CD4-positive, alpha-beta T cell treated with Interleukin-17A for 4 hours (primary cell): ENCODE measurements around the gene XIRP1.
"Not testable (repeated sequence)": the region's sequence is repeated elsewhere in the genome, so short reads cannot be mapped to it uniquely, and the experiment has no call there.

Experiments
- DNase-seq: peaks from one replicate; pipeline ENCODE4 v3.0.0-alpha.2; 2020; ENCODE audit warnings: mixed read lengths

XIRP1 gene

GRCh38 chr3:39192490-39193092 is at the start of gene XIRP1:
XIRP1 (minus strand) TSS chr3:39192595; CDS start chr3:39189445, 3,150 bp downstream.
- no peak for DNase-seq

GRCh38 chr3:39241561-39241960 is 49.2 kb upstream of the XIRP1 start:
- DNase-seq, result no peak

DNA sequence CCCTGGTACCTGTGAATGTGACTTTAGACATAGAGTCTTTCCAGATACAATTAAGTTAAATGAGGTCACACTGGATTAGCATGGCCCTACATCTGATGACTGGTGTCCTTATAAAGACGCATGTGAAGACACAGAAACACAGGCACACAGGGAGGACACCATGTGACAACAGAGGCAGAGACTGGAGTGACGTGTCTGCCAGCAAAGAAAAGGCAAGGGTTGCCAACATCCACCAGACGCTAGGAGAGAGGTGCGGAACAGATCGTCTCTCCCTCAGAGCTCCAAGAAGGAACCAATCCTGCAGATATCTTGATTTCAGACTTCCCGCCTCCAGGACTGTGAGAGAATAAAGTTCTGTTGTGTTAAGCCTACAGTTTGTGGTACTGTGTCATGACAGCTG is 44.6 kb upstream of the XIRP1 start:
- no peak for DNase-seq

DNA sequence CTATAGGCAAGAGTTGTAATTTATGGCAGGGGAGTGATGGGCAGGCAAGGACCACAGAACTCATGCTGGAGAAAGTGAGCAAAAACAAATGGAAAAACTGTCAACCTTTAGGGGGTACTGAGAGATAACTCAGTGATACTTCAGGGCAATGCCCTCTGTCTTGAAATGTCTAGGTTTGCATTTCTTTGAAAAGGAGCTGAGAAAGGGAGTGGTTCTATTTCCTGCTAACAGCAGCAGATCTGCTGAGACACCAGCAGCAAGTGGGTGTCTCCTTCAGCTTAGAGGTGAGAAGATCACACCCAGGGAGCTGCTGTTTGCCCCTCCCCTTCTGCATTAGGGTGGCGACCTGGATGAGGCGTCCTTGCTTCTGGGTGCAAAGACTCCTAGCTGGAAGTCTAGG is 42.3 kb upstream of the XIRP1 start:
- DNase-seq, result peak; percentile 21

- no peak for DNase-seq
Observed at GRCh38 chr3:39232859-39233258, 40.5 kb upstream of the XIRP1 start.

DNA sequence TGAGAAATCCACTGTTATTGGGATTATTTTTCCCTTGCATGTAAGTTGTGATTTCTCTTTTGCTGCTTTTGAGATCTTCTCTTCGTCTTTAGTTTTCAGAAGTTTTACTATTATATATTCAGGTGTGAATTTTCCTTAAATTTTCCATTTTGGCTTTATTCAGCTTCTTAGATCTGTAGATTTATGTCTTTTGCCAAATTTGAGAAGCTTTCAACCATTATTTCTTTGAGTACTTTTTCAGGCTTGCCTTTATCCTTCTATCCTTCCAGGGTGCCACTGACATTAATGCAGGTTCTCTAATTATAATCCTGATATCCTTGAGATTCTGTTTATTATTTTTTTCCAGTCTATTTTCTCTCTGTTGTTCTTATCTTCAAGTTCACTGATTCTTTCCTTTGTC is 38.1 kb upstream of the XIRP1 start:
- DNase-seq, result no peak

DNA sequence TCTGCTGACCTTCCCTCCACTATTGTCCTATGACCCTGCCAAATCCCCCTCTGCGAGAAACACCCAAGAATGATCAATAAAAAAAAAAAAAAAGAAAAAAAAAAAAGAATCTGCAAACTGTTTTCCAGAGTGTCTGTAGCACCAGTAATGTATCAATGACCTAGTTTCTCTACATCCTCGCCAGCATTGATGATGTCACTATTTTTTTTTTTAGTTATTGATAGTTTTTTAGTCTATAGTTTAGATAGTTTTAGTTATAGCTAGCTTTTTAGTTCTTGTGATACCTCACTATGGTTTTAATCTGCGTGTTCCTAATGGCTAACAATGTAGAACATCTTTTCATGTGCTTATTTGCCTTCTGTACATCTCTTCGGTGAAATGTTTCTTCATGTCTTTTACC is 36.1 kb upstream of the XIRP1 start:
- no peak for DNase-seq

- DNase-seq, result not testable (repeated sequence)
Observed at GRCh38 chr3:39227596-39227995, 35.2 kb upstream of the XIRP1 start.

DNA sequence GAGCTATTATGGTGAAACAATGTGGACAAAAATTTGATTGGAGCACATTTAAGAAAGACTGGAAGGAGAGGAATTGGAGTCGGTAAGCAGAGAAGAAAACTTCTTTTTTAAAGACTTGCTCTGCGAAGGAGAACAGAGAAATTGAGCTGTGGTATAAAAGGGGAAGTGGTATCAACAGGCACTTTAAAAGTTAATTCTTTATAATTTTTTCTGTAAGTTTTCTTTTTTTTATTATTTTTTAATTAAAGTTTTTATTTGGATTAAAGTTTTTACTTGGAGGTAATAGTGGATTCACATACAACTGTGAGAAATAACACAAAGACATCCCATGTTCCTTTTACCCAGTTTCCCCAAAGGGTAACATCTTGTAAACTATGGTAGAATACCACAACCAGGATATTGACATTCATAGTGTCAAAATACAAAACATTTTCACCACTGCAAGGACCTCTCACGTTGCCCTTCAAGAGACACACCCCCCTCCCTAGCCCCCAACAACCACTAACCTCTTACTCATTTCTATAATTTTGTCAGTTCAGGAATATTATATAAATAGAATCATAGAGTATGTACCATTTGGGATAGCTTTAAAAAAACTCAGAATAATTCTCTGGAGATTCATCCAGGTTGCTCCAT is 33.8 kb upstream of the XIRP1 start:
- no peak for DNase-seq

- no peak for DNase-seq
Observed at GRCh38 chr3:39224288-39224687, 31.9 kb upstream of the XIRP1 start.

DNA sequence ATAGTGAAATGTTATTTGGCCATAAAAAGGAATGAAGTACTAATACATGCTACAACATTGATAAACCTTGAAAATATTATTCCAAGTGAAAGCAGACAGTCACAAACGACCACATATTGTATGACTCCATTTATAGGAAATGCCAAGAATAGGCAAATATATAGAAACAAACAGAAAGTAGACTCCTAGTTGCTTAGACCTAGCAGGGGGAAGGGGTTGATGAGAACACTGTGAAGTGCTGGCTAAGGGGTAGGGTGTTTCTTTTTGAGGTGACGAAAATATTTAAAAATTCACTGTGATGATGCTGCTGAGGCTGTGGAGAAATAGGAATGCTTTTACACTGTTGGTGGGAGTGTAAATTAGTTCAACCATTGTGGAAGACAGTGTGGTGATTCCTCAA is 30.5 kb upstream of the XIRP1 start:
- DNase-seq, result no peak

- DNase-seq, result no peak
Observed at GRCh38 chr3:39222462-39222861, 30.1 kb upstream of the XIRP1 start.

DNA sequence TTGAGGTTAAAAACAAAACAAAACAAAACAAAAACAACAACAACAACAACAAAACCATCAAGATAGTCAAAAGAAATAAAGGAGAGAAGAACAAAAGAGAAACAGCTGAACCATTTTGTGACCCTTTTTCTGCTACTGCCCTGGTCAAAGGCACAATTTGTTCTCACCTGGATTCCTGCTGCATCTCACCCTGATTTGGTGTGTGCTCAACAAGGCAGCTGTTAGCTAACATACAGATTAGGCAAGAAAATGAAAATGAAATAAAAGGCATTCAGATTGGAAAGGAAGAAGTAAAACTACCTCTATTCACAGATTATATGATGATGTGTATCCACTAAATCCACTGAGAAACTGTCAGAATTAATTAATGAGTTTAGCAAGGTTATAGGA is 28.7 kb upstream of the XIRP1 start:
- no peak for DNase-seq

DNA sequence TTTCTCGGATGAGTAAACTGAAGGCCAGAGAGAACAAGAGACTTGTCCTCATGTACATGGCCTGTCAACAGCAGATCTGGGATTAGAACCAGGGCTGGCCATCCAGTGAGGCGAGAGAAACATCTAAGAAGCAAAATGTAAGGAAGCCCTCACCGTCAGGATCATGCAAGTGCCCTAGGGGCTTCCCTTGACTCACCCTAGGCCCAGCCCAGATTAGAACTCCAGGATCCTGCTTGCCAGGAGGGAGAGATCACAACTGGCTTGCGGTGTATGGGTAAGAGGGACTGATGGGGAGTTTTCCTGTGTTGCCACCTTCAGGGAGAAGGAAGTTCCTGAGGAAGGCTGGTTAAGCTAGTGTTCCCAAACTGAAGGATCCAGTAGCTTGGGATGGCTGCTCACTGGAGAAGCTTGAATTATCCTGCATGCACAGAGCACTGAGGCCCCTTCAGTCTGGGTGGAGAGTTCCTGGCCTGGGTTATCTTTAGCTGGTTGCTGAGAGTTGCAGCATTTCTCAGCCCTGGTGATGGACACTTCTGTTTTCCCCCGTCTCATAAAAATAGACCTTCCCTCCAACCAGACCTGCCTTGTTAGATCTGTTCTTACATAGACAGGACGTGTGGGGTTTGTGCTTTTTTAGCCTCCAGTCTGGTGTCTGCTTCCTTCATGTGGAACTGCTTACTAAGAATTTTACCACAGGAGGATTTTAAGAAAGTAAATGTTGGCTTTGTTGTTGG is 28.2 kb upstream of the XIRP1 start:
- no peak for DNase-seq

DNA sequence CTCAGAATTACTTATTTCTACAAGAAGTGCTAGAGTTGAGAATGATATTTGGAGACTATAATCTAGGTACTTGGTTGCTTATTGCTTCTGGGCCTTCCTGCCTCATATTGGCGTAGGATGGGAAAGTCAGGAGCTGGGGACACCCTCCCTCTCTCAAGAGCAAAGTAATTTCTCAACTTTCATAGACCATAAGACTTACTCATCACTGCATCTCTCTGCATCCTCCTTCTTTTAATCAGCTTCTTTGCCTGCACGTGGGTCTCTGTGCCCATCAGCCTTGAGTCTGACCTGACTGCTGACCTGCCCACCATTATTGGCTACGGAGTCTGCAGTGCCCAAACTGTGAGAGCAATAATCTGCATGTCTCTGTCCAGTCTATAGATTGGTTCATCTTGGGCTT is 27.3 kb upstream of the XIRP1 start:
- DNase-seq, result no peak

DNA sequence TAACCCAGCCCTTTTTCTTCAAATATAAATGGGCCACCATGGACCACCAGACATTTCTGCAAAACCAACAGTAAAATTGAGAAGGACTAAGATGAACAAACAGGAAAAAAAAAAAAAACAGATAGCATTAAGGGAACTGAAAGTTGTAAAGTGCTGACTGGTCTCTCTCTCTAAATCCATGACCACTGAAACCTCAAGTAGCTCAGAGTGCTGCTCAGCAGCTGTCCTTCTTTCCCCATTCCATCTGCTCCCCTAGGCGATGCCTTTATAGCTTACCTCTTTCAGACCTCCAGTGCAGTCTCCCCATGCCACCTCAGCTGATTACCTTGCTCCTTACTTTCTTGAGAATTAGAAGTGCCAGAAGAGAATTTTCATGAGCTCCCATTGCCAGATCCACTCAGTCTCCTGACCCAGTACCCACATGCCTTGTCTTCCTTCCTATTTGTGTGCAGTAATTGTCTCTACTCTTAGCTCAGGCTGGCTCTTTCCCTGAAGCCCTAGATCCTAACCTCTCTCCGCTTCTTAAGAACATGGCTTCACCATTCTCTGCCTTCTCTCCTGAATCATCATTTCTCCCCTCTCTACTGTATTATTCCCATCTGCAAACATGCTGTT is 23.9 kb upstream of the XIRP1 start:
- no peak for DNase-seq

DNA sequence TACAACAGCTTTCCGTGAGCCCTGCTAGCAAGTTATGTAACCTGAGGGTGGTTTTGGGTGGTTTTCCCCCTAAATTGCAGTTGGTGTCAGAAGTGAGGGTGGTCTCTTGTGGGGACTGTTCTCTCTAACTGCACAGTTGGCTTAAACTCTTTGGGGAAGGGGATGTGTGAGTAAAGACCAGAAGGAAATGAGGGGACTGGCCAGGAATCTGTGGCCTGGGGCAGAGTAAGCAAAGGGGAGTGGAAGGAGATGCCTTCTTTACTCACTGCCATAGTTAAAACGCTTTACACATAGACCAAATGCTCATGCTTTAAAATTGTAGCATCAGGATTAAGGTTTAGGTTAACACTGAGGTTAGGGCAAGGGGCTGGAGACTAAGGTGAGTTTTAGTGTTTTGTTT is 21.2 kb upstream of the XIRP1 start:
- no peak for DNase-seq

DNA sequence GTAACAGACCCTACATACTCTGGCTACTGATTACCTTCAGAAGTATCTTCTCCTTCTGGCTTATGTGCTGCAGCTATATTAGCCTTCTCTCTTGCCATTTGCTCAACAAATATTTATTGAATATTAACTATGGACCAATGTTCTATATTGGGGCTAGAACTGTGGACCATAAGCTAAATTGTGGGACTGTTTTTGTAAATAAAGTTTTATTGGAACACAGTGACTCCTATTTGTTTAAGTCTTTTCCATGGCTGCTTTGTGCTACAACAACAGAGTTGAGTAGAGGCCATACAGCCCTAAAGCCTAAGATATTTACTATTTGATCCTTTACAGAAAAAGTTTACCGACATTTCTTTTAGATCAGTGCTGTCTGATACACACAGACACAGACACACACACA is 20.3 kb upstream of the XIRP1 start:
- no peak for DNase-seq

GRCh38 chr3:39211332-39212130 is 19.1 kb upstream of the XIRP1 start:
- no peak for DNase-seq

- DNase-seq, result no peak
Observed at GRCh38 chr3:39210078-39210477, 17.7 kb upstream of the XIRP1 start.

DNA sequence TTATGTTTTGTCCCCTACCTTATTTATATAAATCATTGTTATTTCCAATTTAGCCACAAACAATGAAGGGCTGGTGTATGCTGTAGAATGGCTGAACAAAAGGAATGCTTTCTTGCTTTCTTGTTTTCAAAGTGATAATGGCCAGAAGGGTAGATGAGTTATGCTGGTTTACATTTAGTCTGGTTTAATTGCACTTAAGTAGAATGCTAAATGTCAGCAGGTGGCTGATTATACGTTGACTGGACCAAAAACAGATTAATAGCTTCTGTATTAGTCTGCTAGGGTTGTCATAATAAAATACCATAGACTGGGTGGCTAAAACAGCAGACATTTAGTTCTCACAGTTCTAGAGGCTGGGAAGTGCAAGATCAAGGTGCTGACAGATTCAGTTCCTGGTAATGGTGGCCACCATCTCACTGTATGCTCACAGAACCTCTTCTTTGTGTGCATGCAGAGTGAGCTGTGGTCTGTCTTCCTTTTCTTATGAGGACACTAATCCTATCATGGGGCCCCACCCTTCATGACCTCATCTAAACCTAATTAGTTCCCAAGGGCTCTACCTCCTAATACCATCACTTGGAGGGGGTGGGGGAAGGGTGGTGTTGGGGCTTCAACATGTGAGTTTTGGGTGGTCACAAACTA is 17.1 kb upstream of the XIRP1 start:
- no peak for DNase-seq

- DNase-seq, result peak; percentile 59
Observed at GRCh38 chr3:39208463-39209055, 16.2 kb upstream of the XIRP1 start.
